Erythroblast (primary cell): ENCODE measurements around the gene SV2B.

ENCODE experiments used
- DNase-seq, 2 experiments: peaks; one replicate each; lab custom pipeline; 2025; lab: John Stamatoyannopoulos, UW
- GATA1 ChIP-seq: IDR thresholded peaks from 2 replicates; pipeline ENCODE4 v1.6.1; 2011; ENCODE audit warnings: low read depth, mild to moderate bottlenecking, control low read depth, low read length, moderate library complexity
- POLR2A ChIP-seq: IDR thresholded peaks from 2 replicates; pipeline ENCODE4 v1.6.1; 2011; ENCODE audit warnings: mild to moderate bottlenecking, low read length

SV2B gene

DNA sequence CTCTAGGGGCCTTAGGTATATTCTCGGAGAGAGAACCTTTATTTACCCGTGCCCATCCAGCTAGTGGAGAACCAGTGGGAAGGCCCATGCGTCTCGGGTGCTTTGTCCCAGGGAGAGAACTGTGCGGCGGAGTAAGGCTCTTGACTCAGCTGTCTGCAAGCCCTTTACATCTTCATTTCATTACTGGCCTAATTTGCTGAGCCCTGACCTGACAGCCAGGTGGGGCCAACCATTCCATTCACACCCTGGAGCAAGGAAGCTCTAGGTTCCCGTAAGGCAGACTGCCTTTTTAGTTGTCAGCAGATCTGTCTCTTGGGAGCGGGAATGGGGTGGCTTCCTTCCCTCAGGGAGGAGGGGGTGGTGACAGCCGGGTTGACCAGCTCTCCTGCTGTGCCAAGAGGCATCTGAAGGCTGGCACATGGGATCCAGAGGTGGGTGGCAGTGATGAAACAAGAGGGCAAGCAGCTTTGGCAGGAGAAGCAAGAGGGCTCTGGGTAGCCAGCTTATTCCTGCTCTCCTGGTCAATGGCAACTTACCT, 36.4 kb downstream of the SV2B start:
- no peak for DNase-seq
- no peak for TF ChIP-seq POLR2A
- TF ChIP-seq GATA1: no peak

DNA sequence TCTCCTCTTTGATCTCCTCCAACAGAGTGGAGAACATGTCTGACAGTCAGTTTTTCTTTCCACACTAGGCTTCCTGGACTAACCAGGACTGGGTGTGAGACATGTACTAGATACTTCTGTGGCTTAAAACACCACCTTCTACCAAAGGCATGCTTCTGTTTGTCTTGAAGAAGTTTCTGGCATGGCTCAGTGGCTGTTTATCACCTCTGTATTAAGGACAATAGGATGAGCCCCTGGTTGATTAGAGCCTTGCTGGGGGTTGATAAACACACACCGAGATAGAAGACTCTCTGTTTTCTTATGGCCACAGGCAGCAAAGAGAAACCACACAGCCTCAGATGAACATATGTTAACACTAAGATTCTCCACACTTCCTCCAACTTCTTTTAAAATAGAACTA, 40.5 kb downstream of the SV2B start:
- no peak for TF ChIP-seq GATA1
- TF ChIP-seq POLR2A: no peak
- DNase-seq: no peak

DNA sequence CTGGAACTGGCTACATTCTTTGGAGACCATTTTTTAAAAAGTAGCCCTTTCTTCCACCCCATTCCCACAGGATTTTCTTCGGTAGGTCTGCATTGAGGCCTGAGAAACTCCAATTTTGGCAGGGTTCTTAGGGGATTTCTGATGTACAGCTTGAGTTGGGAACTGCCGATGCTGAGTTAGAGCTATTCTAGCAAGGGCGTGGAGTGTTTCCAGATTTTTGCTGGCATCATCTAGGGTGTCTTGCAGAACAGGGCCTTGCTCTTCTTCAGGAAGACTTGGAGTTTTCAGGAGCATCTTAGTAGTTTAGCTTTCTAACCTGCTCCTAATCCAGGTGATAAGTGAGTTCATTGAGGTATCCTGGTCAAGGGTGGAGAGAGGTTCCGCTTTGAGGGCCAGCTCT, 41.0 kb downstream of the SV2B start:
- DNase-seq: no peak
- no peak for TF ChIP-seq POLR2A
- TF ChIP-seq GATA1: no peak

DNA sequence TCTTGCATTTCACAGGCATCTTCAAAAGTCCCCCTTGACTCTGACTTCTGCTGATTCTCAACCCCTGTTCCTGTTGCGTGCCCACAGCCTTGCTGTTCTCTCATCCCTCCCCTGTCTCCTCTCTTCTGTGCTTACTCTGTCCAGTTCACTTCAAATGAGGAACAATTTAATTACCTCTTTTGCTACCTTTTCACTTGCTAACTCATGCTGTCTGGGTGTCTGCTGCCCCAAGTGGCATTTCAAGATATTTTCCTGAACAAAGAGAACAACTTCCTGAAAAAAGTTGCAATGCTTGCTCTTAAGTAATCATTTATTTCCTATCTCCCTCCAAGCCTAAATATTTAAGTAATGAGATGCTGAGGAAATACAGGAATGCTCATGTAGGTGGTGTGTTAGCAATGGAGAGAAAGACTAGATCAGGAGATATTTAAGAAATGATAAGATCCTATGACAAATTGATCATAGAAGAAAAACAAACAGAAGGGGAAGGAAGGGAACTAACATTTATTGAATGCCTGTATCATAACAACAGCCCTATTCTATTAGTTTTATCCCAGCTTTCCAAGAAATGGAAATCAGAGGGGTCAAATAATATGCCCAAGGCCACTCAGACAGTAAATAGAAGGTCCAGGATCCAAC, 42.2 kb downstream of the SV2B start:
- DNase-seq: peak in 1 of 2 experiments; percentile 13
- TF ChIP-seq POLR2A (no peak), GATA1 (no peak)

DNA sequence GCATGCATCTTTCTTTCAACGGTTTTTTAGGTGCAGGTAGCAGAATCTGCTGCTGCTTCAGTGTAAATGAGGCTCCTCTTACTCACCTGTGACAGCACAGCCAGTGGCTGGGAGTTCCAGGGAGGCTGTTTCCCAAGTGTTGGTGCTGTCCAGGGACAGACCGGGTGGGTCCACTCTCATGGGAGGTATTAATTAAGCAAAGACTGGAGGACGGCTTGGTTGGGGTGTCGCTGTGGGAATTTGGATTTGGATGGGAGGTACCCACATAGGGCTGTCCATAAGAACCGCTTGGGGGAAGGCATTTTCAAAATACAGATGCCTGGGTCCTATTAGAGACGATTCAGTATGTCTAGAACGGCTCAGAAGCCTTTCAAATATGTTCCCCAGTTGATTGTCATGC, 42.9 kb downstream of the SV2B start:
- DNase-seq: no peak
- TF ChIP-seq GATA1 (no peak), POLR2A (no peak)

DNA sequence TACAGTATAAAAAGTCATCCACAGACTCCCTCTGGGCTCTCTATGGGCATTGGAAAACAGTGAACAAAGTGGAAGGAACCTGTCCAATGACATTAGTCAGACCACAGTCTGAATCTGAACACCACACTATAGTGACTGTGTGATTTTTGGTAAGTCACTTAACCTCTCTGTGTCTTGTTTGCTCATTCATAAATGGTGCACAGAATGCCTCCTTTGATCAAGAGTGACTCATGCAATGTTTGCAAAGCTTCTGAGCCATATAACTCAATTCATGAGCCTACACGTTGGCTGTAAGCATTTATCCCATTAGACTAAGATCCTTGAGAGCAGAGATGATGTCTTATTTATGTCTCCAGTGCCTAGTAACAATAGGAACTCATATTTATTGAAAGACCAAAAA, 46.7 kb downstream of the SV2B start:
- TF ChIP-seq GATA1: no peak
- TF ChIP-seq POLR2A: no peak

DNA sequence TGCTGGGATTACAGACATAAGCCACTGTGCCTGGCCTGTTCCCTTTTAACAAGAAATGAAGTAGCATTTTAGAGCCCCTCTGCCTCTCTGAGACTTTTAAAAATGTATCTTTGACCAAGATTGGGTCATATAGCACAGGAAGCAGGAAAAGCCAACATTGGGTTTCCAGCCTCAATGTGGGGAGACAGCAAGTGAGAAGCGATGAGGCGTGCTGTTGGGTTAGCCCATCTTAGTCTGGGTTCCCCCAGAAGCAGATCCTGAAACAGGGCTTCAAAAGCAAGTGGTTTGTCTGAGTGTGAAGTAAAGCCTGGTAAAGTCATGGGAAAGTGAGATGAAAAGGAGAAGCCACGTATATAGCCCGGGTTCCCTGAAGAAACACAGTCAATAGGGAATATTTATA, 48.2 kb downstream of the SV2B start:
- no peak for DNase-seq
- TF ChIP-seq GATA1 (no peak), POLR2A (no peak)

More for the DNA sequence above, 46.7 kb downstream of the SV2B start:
- no peak for DNase-seq

DNA sequence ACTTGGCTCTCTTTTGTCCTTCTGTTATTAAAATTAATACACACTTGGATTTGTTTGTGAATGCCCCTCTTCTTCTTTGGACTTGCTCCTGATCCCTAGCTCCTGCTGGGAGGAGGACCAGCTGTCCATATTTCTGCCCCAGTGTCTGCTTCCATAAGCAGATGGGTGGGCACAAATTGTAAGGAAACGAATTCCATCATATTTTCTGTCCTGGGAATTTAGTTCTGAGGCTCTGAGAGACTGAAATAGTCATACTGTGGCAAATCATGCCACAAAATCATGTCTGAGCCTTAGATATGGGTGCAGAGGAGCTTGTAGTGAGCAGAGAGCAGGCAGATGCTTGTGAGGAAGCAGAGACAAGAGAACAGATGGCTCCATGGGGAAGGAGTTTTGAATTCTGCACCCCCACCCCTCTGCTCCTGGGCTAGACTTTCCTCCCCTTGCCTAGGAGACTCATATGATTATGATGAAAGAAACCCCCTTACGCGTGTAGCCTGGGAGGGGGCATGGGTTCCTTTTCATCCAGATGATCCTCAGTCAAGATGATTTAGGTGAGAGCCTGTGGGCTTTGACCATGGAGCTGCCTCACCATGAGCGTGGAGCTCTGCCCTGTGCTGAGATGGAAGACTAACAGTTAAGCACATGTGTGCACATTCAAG, 50.6 kb downstream of the SV2B start:
- no peak for TF ChIP-seq POLR2A
- TF ChIP-seq GATA1: no peak
- DNase-seq: no peak

DNA sequence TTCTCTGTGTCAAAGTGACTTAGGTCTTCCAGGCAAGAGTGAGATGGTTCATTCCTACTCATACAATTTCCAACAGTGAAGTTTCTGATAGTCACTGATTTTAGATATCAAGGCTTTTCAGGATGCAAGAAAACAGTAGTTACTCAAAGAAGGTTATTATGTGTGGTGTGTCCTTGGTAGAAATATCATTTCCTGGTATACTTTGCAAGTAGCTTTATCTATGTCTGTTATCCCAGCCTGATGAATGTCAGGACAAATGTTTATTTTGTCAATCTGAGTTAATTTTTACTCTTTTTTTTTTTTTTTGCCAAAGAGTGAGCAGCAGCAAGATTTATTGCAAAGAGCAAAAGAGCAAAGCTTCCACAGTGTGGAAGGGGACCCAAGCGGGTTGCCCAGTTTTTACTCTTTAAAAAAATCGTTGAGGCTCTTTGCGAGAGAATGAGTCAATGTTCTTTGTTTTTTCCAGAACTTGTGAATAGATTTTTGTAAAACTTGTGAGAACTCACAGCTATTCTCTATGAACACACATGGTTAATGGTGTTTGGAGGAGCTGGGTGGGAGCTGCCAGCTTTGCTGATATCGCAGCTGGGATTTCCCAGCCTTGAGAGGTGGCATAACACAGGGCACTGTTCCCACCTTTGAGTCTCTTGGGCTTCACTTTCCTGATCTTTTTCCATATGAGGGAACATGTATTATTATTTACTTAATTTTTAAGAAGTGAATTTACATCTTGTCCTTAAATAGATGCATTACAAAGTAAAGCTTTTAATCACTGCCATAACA, 51.9 kb downstream of the SV2B start:
- no peak for TF ChIP-seq POLR2A
- TF ChIP-seq GATA1: no peak
- DNase-seq: no peak

DNA sequence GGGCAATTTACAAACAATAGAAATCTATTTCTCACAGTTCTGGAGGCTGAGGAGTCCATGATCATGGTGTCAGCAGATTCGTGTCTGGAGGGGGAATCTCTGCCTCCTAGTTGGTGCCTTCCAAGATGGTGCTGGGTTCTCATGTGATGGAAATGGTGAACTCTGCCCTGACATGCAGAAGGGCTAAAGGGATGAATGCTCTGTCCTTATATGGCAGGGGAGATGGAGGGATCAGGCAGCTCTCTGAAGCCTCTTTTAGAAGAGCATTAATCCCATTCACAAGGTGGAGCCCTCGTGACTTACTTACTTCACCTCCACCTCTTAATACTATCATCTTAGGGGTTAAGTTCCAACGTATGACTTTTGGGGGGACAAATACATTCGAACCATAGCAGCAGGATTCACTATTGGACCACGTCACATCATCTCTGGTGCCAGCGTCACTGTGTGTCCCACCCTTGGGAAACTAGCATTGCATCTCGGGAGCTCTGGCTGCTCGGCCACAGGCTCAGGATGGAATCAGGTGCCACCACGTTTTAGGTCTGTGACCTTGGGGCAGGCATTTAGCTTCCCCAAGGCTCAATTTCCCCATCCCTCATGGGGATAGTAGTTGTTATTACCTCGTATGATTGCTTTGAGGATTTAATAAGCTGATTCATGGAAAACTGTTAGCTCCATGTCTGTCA, 53.0 kb downstream of the SV2B start:
- TF ChIP-seq GATA1: no peak
- TF ChIP-seq POLR2A: no peak
- no peak for DNase-seq

DNA sequence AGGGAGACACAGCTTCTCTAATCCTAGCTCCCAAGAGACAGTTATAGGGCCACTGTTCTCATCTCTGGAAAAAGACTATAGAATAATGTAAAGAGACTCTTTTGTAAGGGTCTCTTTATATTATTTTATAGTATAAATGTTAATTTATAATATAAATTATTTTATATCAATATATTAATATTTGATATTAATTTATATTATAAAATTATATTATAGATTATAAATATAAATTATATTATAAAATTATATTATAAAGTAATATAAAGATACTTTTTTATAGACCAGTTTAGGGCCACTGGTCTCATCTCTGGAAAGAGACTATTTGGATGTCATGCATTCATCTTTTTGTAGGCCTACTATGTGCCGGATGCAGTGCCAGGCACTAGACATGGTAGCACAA, 53.9 kb downstream of the SV2B start:
- no peak for TF ChIP-seq POLR2A
- TF ChIP-seq GATA1: no peak
- DNase-seq: no peak

DNA sequence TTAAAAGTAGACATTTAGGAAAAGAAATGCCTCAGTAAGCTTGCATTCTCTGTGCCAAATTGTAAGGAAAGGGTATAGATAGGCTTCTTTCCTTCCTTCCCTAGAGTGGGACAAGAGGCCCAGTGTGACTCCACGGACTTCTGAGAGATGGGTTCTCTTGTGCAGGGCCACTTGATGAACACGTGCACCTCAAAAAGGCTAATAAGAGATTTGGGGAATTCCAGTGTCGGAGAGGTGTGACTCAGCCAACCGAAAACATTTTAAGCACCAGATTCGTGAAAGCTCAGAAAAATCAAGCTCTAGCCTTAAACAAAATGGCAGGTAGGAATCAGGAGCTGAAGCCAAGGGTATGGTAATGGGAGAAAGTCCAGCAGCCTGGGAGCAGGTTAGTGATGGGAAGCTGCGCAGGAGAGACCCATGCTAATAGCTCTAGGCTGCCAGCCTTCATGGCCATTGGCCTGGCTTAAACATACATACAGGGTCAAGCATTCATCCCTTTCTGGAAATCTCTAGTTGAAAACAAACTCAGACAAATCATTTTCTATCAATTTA, 56.2 kb downstream of the SV2B start:
- TF ChIP-seq POLR2A (no peak), GATA1 (no peak)
- DNase-seq: no peak

DNA sequence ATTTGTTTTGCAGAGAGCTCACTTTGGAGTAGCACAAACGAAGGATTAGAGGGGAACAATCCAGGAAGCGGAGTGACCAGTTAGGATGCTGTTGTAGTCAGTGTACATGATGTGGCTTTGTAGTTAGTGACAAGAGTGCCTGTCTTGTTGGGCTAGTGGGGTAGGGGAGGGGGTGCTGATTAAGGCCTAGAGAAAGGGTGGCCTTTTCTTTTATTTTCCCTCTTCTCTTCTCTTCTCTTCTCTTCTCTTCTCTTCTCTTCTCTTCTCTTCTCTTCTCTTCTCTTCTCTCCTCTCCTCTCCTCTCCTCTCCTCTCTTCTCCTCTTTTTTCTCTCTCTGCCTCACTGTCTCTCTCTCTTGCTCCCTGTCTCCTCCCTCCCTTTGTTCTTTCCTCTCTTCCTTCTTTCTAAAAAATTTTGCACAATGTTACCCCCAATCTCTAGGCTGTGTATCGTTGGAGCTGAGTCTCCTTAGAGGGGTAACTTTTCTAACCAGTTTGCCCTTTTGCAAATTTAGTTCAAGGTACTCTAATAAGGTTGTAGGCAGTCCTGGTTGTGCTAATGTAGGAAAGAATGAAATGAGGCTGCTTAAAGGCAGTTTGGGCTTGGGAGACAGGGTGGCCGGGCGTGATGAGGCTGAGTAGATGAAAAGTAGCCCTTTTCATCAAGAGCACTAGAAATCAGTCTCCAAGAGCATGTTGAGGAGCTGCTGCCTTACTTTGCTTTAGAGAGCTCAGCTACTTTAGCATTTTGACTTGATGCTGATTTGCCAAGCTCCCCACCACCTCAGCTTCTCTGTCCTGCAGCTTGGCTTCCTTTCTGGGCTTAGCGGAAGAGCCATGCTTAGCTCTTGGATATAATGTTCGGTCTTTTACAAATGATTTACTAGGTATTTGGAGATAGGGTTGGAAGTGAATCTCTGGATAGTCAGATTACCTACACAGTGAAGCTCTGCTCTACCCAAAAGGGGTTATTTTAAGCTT, 58.6 kb downstream of the SV2B start:
- no peak for TF ChIP-seq POLR2A
- no peak for DNase-seq

DNA sequence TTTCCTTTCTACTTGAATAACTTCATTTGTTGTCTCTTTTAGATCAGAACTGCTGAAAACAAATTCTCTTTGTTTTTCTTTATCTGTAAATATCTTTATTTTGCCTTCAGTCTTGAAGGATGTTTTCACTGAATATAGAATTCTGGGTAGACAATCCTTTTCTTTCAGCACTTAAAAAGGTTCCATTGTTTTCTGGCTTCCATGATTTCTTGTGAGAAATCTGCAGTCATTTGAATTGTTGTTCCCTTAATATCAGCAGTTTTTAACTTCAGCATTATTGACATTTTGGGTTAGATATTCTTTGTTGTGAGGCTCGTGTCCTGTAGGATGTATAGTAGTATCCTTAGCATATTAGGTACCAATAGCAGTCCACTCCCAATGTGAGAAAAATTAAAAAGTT, 65.8 kb downstream of the SV2B start:
- no peak for DNase-seq
- no peak for TF ChIP-seq POLR2A
- TF ChIP-seq GATA1: no peak
